ENCODE measurements around the gene ELAVL3.

DNA sequence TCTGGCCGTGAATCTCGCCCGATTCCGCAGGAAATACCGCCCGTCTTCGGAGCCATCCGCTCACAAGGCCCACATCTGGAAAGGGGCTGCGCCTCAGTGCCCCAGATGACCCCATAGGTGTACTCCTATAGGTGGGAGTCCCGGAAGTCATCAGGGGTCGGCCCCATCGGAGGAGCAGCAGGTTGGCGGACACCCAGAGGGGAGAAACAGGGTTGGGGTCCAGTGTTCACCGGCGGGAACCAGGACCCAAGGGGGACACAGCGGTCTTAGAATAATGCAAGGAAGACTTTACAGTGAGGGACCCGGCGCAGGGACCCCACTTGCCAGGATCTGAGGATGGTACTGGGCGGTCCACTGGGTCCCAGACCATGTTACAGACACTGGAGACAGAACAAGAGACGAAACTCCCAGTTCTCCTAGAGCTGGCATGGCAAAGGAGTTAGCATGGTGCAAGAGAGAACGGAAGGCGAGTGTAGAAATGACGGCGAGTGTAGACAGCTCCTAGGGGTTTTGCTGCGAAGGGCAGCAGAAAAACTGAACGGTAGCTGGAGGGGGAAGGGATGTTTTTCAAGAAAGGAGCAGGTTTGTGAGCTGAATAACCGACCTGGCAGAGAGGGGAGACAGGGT is 57.6 kb downstream of the ELAVL3 start:
- TF ChIP-seq NFIC (IDR thresholded peaks at IDR 0.05; ENCODE audit: borderline replicate concordance), result no peak
- TF ChIP-seq TAF1 (IDR thresholded peaks at IDR 0.05; ENCODE audit: borderline replicate concordance, low read depth, low read length), result no peak

All from SK-N-SH (cell line).